Measurements from ENCODE around the gene TRAPPC2. TPM values are rescaled to one million over a fixed set of nuclear protein-coding genes. Genes with fewer than 3 reads are reported as not detected.

TRAPPC2 gene
- total and polyA plus RNA-seq, 4 donors, result 3.1 to 12.3 (median 8.8) TPM

- no peak overlapping the region for H3K9ac ChIP-seq (ENCODE audit: low read depth in 1 of 2, low read length in 2 of 2)
- H3K27ac ChIP-seq (ENCODE audit: low read depth in 1 of 2, low read length in 2 of 2), result no peak overlapping the region
- peaks cover 0 to 10% (median 3%) of the 10 kb centered on the region in 4 donors for H3K4me1 ChIP-seq (ENCODE audit: control insufficient read depth in 4 of 4, insufficient read depth in 4 of 4, low read length in 3 of 4)
- no peak overlapping the region for H3K4me3 ChIP-seq (ENCODE audit: low read depth in 1 of 3, low read length in 3 of 3)
- H3K27me3 ChIP-seq (ENCODE audit: control insufficient read depth in 4 of 4, insufficient read depth in 4 of 4, low read length in 3 of 4), result peaks cover 0 to 2% (median 0%) of the 10 kb centered on the region in 4 donors
- WGBS, result 84% methylated on average over 3 of the region's 3 CpGs
- no peaks in the 10 kb centered on the region for H3K36me3 ChIP-seq (ENCODE audit: control insufficient read depth in 4 of 4, insufficient read depth in 3 of 4, low read depth in 1 of 4, low read length in 3 of 4)
- TF ChIP-seq JUND (IDR thresholded peaks at IDR 0.05) (no peak), SP1 (IDR thresholded peaks at IDR 0.05) (no peak), GABPA (IDR thresholded peaks at IDR 0.05 in 1 of 2, conservative IDR thresholded peaks at IDR 0.05 in 1 of 2) (no peak), NR2F2 (IDR thresholded peaks at IDR 0.05) (no peak), EGR1 (IDR thresholded peaks at IDR 0.05; ENCODE audit: low read depth in 2 of 2) (no peak)
- no peak for DNase-seq (ENCODE audit: low spot score)
- no peaks in the 10 kb centered on the region for H3K9me3 ChIP-seq (ENCODE audit: control insufficient read depth in 4 of 4, low read length in 3 of 4)
These were observed 49.2 kb downstream of the TRAPPC2 start for GRCh38 chrX:13685126-13685763.

- Histone ChIP-seq H3K4me1 (ENCODE audit: control insufficient read depth in 4 of 4, insufficient read depth in 4 of 4, low read length in 3 of 4) (peaks cover 0 to 6% (median 2%) of the 10 kb centered on the region in 4 donors), H3K27me3 (ENCODE audit: control insufficient read depth in 4 of 4, insufficient read depth in 4 of 4, low read length in 3 of 4) (peaks cover 0 to 2% (median 0%) of the 10 kb centered on the region in 4 donors), H3K4me3 (ENCODE audit: low read depth in 1 of 3, low read length in 3 of 3) (no peak overlapping the region), H3K9ac (ENCODE audit: low read depth in 1 of 2, low read length in 2 of 2) (no peak overlapping the region), H3K9me3 (ENCODE audit: control insufficient read depth in 4 of 4, low read length in 3 of 4) (no peaks in the 10 kb centered on the region), H3K27ac (ENCODE audit: low read depth in 1 of 2, low read length in 2 of 2) (no peak overlapping the region), H3K36me3 (ENCODE audit: control insufficient read depth in 4 of 4, insufficient read depth in 3 of 4, low read depth in 1 of 4, low read length in 3 of 4) (no peaks in the 10 kb centered on the region)
- TF ChIP-seq CTCF (IDR thresholded peaks at IDR 0.05; ENCODE audit: low read depth, low read length, missing input control) (no peak), GABPA (IDR thresholded peaks at IDR 0.05 in 1 of 2, conservative IDR thresholded peaks at IDR 0.05 in 1 of 2) (no peak), EGR1 (IDR thresholded peaks at IDR 0.05; ENCODE audit: low read depth in 2 of 2) (no peak), HNF4A (conservative IDR thresholded peaks at IDR 0.05) (no peak), FOXA1 (IDR thresholded peaks at IDR 0.05) (no peak)
- DNase-seq (ENCODE audit: low spot score), result no peak
- 95% methylated on average over 4 of the region's 4 CpGs for WGBS
These were observed 50.1 kb downstream of the TRAPPC2 start for GRCh38 chrX:13684361-13684760.

GRCh38 chrX:13681595-13681994 lies 52.8 kb downstream of the TRAPPC2 start:
- H3K4me3 ChIP-seq (ENCODE audit: low read depth in 1 of 3, low read length in 3 of 3), result no peak overlapping the region
- WGBS, result 95% methylated on average over 7 of the region's 7 CpGs
- H3K27ac ChIP-seq (ENCODE audit: low read depth in 1 of 2, low read length in 2 of 2), result no peak overlapping the region
- H3K9me3 ChIP-seq (ENCODE audit: control insufficient read depth in 4 of 4, low read length in 3 of 4), result no peaks in the 10 kb centered on the region
- H3K27me3 ChIP-seq (ENCODE audit: control insufficient read depth in 4 of 4, insufficient read depth in 4 of 4, low read length in 3 of 4), result peaks cover 0 to 2% (median 0%) of the 10 kb centered on the region in 4 donors
- no peak for DNase-seq (ENCODE audit: low spot score)
- TF ChIP-seq FOXA2 (IDR thresholded peaks at IDR 0.05), result no peak
- no peak for TF ChIP-seq REST (IDR thresholded peaks at IDR 0.05)
- TF ChIP-seq NR2F2 (IDR thresholded peaks at IDR 0.05), result no peak
- no peak for TF ChIP-seq HNF4A (conservative IDR thresholded peaks at IDR 0.05)
- no peak for TF ChIP-seq GABPA (IDR thresholded peaks at IDR 0.05 in 1 of 2, conservative IDR thresholded peaks at IDR 0.05 in 1 of 2)
- no peak for TF ChIP-seq SP1 (IDR thresholded peaks at IDR 0.05)
- no peak for TF ChIP-seq CTCF (IDR thresholded peaks at IDR 0.05; ENCODE audit: low read depth, low read length, missing input control)
- no peak for TF ChIP-seq EGR1 (IDR thresholded peaks at IDR 0.05; ENCODE audit: low read depth in 2 of 2)
- TF ChIP-seq TAF1 (conservative IDR thresholded peaks at IDR 0.05), result no peak
- TF ChIP-seq JUND (IDR thresholded peaks at IDR 0.05), result no peak
- no peak for TF ChIP-seq RXRA (IDR thresholded peaks at IDR 0.05)
- TF ChIP-seq YY1 (IDR thresholded peaks at IDR 0.05), result no peak
- TF ChIP-seq ZBTB33 (IDR thresholded peaks at IDR 0.05), result no peak
- TF ChIP-seq ATF3 (IDR thresholded peaks at IDR 0.05), result no peak
- no peak for TF ChIP-seq MAX (IDR thresholded peaks at IDR 0.05)
- H3K36me3 ChIP-seq (ENCODE audit: control insufficient read depth in 4 of 4, insufficient read depth in 3 of 4, low read depth in 1 of 4, low read length in 3 of 4), result no peaks in the 10 kb centered on the region
- no peaks in the 10 kb centered on the region for H3K4me1 ChIP-seq (ENCODE audit: control insufficient read depth in 4 of 4, insufficient read depth in 4 of 4, low read length in 3 of 4)
- no peak overlapping the region for H3K9ac ChIP-seq (ENCODE audit: low read depth in 1 of 2, low read length in 2 of 2)
